GM12874 (cell line): ENCODE data around the gene ZNF749.

ENCODE experiments used
- CTCF ChIP-seq: IDR thresholded peaks from 2 replicates; pipeline ENCODE4 v1.5.1; 2011; ENCODE audit warnings: low read depth, mild to moderate bottlenecking, control low read depth, low read length, moderate library complexity; ENCODE audit not compliant: insufficient read depth

The ZNF749 gene

GRCh38 chr19:57438925-57439324 is 3.8 kb downstream of the ZNF749 start:
- TF ChIP-seq CTCF: no peak

- no peak for TF ChIP-seq CTCF
Measured at GRCh38 chr19:57441979-57442752, 7.0 kb downstream of the ZNF749 start.

- no peak for TF ChIP-seq CTCF
Measured at GRCh38 chr19:57443121-57443696, 8.1 kb downstream of the ZNF749 start.

GRCh38 chr19:57452307-57452706 is 17.2 kb downstream of the ZNF749 start:
- no peak for TF ChIP-seq CTCF

- TF ChIP-seq CTCF: peak; percentile 41; the same call in 1 of the 2 replicates
Measured at GRCh38 chr19:57465680-57466381, 30.7 kb downstream of the ZNF749 start.

GRCh38 chr19:57466489-57466888 is 31.4 kb downstream of the ZNF749 start:
- TF ChIP-seq CTCF: no peak

- no peak for TF ChIP-seq CTCF
Measured at GRCh38 chr19:57473646-57474045, 38.5 kb downstream of the ZNF749 start.
